NCI-H446 (cell line): ENCODE data around the gene RAX2.
A peak's percentile ranks its signal among the peaks of the same experiment; 100 is the strongest.

Source experiments
- DNase-seq, 2 experiments: peaks; one replicate each; lab custom pipeline; 2025; lab: John Stamatoyannopoulos, UW

The RAX2 gene

DNA sequence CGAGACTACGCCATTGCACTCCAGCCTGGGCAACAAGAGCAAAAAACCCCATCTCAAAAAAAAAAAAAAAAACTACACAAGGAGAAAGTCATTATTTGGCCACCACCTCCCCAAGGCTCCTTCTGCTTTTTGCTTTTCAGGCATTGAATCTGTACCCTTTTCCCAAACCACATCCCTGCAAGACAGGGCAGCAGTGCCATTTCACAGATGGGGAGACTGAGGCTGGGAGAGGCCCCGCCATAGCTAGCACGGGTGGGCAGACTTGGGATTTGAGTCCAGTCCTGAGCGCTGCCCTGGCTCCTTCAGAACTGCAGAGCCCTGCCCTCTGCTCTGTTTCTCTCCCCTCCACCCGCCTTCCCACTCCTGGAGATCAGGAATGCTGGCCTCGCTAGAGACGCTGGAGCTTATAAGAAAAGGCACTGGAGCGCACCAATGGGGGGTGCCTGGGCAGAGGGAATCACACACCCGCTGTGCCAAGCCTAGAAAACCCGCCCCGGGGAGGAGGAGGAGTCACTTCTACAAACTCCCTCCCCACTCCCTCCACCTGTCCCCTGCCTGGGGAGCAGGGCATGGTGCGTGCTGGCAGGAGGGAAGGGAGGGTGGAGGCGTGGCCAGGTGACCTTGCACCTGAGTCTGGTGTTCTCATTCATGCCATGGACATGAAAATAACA is 46.3 kb downstream of the RAX2 start:
- DNase-seq: no peak

DNA sequence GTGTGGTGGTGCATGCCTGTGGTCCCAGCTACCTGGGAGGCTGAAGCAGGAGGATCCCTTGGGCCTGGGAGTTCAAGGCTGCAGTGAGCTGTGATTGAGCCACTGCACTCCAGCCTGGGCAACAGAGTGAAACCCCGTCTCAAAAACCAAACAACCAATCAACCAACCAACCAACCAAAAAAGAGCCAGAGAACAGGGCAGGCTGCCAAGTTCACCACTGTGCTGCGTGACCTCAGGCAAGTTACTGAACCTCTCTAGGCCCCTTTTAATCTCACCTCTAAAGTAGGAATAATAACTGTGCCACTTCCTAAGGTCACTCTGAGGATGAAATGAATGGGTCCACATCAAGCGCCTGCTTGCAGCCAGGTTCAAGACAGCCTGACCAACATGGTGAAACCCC is 46.9 kb downstream of the RAX2 start:
- no peak for DNase-seq

DNA sequence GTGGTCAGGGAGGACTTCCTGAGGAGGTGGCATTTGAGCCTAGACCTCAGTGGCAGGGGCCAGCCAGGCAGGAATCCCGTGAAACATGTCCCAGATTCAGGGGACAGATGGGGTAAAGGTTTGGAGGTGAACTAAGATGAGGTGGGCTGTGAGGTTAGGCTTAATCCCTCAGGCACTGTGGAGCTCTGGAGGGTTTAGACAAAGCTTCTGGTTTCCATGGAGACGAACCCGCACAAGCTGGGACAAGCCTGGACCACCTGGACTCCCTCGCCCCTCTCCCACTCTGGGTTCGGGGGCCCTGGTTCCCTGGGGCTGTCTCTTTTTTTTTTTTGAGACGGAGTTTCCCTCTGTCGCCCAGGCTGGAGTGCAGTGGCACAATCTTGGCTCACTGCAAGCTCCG is 48.1 kb downstream of the RAX2 start:
- no peak for DNase-seq

DNA sequence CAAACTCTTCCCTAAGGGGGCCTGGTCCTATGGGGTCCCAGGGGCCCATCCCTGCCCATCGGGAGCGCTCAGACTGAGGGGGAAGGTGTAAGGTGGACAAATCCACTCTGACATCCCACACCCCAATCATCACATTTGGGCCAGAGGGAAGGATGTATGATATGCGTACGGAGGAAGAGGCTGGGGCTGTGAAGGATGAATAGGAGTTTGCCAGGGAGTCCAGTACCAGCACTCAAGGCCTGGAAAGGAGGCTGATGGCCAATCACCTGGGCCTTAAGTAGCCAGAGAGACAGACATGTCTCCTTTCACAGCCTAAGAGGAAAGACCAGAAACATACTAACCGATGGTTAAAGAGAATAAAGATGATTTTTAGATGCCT is 48.9 kb downstream of the RAX2 start:
- DNase-seq: no peak

DNA sequence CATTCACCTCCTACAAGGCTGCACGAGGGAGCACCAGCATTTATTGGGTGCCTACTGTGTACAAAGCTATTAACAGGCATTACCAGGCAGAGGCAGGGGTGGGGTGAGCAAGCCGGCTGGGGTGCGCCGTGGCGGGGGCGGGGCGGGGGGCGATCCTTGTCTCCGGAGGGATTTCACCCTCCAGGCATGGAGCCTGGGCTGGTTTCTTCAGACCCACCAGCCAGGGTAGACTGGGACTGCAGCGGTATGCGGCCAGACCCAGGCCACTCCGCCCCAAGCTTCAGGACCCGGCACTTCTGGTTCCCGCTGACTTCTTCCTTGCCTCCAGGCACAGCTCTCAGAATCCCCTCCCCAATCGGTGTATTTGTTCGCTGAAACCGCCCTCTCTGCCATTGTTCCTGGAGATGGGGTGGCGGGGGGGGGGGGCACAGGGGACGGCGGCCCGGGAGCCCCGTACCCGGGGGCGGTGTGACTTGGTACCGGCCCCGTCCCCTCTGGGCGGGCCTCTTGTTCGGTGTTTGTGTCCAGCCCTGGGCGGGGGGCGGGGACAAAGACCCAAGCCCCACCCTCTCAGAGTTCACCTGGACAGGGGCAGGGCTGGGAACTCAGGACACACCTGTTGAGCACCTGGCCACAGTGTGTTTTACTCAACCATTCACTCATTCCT is 49.5 kb downstream of the RAX2 start:
- no peak for DNase-seq

DNA sequence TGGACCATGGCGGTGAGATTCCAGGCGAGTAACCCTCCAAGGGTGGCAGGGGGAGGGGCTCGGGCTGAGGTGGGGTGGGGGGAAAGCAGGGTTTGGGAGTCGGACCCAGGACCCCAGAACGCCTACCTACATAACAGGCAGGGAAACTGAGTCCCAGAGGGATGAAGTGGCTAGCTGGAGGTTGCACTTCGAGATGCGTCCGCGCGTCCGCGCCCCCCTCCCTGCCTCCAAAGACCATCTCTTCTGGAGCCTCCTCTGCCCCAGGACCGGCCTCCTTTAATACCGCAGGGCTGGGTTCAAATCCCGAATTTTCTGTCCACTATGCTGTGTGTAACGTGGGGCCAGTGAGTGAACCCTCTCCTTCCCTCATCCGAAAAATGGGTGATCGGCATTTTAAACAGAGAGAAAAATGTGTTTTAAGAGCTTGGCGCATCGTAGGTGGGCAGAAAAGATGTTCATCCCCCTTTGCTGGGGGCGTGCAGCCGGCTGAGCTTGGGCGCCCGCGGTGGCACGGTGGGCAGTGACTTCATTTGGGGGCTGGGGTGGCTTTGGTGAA is 50.1 kb downstream of the RAX2 start:
- DNase-seq: no peak

DNA sequence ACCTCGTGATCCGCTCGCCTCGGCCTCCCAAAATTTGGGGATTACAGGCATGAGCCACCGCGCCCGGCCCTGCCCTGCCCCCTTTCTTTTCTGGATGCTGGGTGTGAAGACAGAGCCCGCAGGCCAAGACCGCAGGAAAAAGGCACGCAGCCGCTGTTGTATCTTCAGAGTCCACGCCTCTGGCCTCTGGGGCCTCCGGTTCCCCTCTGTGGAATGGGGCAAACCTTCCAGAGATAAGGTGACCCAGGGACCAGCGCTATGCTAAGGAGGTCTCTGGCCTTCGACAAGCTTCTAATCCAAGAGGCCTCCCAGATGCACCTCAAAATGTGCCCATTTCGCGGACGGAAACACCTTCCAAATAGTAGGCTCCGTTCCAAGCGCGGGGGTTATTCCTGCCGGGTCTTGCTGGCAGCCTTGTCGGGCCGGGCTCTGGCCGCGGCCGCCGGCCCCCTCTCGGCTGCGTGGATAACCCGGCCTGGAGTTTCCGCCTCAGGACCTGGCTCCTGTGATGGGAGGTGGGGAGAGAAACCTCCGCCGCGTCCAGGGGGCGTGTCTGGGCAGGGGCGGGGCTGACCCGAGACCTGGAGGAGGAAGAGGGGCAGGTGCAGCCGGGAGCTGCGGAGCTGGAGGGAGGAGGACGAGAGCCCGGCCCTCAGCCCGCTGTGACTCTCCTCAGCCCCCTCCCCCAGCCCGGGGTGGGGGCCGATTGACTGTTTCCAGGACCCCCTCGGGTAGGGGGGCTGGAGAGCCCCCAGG is 50.7 kb downstream of the RAX2 start:
- DNase-seq: peak; percentile 31 to 75

DNA sequence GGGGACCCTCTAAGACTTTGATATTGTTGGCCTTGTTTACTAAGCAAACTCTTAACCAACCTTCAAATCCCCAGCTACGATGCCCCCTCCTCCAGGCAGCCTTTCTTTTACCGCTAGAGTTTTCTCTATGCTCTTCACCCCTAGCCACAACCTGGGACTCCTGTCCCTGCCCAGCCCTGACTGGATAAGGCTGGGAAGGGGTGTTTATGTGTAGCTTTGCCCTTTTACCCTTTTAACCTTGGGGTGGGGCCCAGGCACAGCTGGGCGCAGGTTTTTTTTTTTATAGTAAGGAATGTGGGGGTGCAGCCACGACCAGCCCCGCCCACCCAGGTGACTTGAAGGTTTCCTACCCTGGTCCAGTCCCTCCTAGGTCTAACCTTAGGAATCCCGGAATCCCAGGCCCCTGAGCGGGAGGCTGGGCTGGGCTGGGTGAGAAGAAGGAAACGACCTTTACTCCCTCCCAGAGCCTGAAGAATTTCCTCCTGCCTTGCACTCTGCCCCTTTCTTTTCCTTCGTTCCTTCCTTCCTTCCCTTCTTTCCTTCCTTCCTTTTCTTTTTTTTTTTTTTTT is 51.6 kb downstream of the RAX2 start:
- no peak for DNase-seq

DNA sequence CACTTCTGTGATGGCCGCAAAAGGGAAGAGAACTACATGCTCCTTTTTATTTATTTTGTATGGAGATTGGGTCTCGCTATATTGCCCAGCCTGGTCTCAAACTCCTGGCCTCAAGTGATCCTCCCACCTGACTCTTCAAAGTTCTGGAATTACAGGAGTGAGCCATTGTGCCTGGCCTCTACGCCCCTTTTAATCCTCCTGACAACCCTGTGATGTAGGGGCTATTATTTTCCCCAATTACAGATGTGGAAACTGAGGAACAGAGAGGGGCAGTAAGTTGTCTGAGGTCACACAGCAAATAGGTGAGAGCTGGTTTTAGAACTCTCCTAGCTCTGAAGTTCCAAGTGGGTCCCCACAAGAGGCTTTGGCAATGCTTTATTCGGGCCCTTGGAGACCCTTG is 52.2 kb downstream of the RAX2 start:
- no peak for DNase-seq
